HG03280 (cell line): ENCODE results near the gene SNRK.
A peak's percentile ranks its signal among the peaks of the same experiment; 100 is the strongest.

Source experiments
- ATAC-seq: cut with Tn5 transposase; IDR thresholded peaks from one replicate; pipeline ENCODE4 v1.9.1; 2021; ENCODE audit warnings: mild to moderate bottlenecking, moderate library complexity; ENCODE audit not compliant: unreplicated experiment

SNRK gene

GRCh38 chr3:43370293-43370980, 84.1 kb downstream of the SNRK start:
- no peak for ATAC-seq

- no peak for ATAC-seq
These were observed 85.2 kb downstream of the SNRK start for GRCh38 chr3:43371494-43371893.

- no peak for ATAC-seq
These were observed 85.8 kb downstream of the SNRK start for GRCh38 chr3:43372007-43372740.

DNA sequence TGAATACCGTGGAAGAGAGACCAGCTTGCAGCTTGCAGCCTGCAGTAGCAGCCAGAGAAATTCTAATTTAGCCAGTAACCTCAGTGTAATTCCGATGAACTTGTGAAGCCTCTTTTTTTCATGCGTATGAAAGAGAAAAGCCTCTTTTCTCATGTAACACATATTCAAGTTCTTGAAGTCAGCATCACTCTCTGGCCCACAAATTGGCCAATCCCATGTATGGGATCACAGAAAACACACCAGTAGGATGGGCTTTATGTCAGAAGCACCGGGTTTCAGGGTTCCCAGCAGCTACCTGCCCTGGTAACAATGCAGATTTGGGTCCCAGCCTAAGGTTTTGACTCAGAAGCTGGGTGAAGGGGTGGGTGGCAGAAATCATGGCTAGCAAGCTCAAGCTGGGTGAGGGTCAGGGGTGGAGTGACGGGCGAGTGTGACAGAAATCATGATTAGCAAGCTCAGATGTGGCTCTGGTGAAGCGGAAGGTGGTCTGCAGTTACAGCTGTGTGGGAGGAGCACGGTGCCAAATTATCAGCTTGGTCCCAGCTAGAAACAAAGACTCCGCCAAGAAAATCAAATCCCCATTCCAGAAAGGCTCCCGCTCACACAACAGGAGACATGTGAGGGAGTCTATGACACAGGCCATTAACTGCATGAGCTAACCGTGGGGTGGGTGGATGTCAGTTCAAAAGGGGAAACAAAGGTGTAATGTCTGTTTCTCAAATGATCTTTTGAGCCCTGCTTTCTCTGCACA, 86.6 kb downstream of the SNRK start:
- ATAC-seq: no peak

GRCh38 chr3:43373560-43373928, 87.2 kb downstream of the SNRK start:
- no peak for ATAC-seq

- peak; percentile 80 for ATAC-seq
These were observed 92.0 kb downstream of the SNRK start for GRCh38 chr3:43378066-43378935.

GRCh38 chr3:43379343-43379742, 93.0 kb downstream of the SNRK start:
- no peak for ATAC-seq

DNA sequence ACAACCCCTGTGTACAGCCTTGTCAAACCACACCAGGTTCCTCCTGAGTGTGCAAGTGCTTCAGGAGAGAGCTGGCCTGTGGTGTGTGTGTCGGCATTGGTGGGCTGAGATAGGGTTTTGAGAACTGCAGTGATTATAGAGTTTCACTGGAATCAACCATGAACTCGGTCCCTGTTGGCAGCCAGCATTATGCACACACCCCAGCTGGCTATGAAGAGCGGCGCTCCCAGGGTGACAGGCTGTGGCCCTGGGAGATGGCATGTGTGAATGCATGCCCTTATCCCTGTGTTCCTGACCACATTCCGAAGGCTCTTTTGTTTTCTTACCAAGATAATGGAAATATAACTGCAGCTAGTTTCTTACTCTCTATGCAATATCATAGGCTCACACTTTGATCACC, 101.8 kb downstream of the SNRK start:
- ATAC-seq: no peak

GRCh38 chr3:43388915-43389314, 102.6 kb downstream of the SNRK start:
- ATAC-seq: no peak

GRCh38 chr3:43389388-43390254, 103.3 kb downstream of the SNRK start:
- ATAC-seq: peak; percentile 77

DNA sequence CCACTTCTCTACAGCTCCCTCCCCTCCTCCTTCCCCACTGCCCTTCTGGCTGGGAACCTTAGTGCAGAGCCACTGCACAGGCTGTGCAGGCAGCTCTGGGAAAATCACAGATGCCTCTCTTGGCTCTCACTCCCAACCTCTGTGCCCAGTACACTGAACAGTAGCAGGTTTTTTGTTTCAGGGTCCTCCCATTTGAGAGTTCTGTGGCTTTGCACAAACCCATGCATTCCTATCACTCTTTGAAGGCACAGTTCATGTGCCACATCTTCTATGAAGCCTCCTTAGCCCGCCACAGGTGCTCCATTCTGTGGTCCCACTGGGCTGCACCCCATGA, 103.9 kb downstream of the SNRK start:
- no peak for ATAC-seq

DNA sequence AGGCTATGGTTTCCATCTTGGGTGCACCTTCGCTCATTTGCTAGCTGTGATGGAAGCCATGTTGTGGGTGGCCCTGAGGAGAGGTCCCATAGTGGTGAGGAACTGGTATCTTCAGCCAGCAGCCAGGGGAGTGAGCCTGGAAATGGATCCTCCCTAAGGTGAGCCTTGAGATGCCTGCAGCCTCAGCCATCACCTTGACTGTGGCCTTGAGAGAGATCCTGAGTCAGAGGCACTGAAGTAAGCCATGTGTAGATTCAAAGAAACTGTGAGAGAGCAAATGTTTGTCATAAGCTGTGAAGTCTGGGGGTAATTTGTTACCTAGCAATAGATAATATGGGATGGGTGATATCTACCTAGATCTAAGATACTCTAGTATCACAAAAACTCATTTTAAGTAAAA, 105.3 kb downstream of the SNRK start:
- ATAC-seq: no peak

DNA sequence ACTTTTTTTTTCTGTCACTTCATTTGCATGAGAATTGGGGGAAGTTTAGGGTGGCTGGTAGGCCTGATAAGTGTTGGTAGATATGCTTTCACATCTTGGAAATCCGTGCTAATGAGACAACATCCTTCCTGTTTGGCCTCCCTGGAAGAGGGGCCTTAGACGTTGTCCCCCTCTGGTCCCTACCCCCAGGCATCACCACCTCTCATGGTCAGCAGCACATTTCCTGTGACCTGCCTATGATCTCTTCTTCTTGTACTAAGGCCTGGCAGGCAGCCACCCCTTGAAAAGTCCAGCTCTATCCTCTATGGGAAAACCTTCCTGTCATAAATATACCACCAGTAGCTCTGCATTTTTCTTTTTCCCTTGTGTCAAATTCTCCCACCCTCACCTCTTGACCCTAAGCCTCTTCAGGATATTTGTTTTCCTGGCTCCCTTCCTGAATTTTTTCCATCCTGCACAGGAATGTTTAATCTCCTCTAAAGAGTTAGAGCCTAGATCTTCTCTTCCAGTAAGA, 107.8 kb downstream of the SNRK start:
- no peak for ATAC-seq

DNA sequence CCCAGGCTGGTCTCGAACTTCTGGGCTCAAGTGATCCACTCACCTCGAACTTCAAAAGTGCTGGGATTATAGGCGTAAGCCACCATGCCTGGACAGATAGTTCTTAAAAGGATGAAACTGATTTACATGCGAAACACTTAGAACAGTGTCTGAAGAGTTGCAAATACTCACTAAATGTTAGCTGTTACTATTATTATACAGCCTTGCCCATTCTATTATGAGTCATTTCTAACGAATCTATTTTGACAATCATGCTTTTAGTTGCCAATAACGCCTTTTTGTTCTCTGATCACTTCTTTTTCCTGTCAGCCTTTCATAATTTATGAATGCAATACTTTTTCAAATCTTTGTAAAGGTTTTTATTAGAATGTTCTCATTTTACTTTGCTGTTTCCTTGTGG, 112.7 kb downstream of the SNRK start:
- no peak for ATAC-seq

DNA sequence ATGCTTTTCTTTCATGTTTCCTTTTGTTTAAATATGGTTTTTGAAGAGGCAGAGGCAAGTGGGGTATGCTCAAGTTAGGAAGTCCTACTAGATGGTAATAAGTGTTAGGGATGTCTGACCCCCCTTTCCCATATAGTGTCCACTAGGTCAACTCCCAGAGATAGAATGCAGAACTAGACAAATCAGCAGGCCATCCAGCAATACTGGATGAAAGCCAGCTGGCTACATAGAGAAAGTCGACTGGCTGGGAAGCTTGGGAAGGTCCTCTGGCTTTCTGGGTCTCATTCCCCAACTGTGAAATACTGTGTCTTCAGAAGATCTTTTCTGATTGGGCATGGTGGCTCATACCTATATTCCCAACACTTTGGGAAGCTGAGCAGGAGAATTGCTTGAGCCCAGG, 113.8 kb downstream of the SNRK start:
- ATAC-seq: no peak
